Left cardiac atrium (tissue), 4 donors: ENCODE data around the gene SH3RF3. TPM values are rescaled to one million over a fixed set of nuclear protein-coding genes. Genes with fewer than 3 reads are reported as not detected.

Experiments used
- ATAC-seq, 2 donors: fragments of 200-7000 bp; cut with Tn5 transposase; one replicate each; pipeline ENCODE4 v1.9.1; 2020; ENCODE audit warnings: mild to moderate bottlenecking in 2 of 2, moderate library complexity in 2 of 2
- DNase-seq: peaks from one replicate; pipeline ENCODE4 v3.0.0-alpha.2; 2020
- intact Hi-C, 2 donors: fragments of 100-400 bp; cut with DNase I; formaldehyde crosslinking; loops; one replicate each; pipeline versions ENCODE4 v1.14.1 to v1.15.1; 2022 to 2023
- total RNA-seq, 2 donors: library from RNA; stranded (reverse); fragmentation: NEBNext Ultra II Directional; extraction: Animal tissue kit (Norgen Biotek cat#: 25700); gene quantifications; one replicate each; pipeline ENCODE4 v1.2.1, GENCODE V29; 2021
- donor health status: DM: no; HTN: yes; CAD: no.
- donor health status: DM: no; HTN: yes; CAD: no; lungs with severe emphysema.
- donor health status: DM: yes; HTN: yes; CAD: no.
- donor health status: Dilated cardiomyopathy.

Gene SH3RF3
- total RNA-seq, 2 donors from 2014 or later: 8.8 to 9.4 TPM

DNA sequence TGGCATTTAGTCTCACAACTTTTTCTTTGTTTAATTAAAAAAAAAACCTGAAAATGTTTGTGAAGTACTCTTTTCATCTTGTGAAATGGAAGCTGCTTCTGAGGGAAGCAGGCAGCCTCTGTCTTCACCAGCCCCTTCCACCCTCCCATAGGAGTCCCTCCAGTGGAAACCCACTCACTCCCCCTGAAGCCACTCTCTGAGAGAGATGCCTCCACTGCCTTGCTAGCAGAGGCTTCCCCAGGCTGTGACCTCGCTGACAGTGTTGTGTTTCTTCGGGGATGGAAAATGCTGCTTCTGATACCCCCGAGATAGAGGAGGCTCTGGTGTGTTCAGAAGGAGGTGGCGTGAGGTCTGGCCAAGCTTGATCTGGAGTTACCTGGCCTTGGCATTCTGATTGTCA, 59.9 kb downstream of the SH3RF3 start:
- DNase-seq: no peak
- no peak for ATAC-seq
- intact Hi-C loops: no loop called here

DNA sequence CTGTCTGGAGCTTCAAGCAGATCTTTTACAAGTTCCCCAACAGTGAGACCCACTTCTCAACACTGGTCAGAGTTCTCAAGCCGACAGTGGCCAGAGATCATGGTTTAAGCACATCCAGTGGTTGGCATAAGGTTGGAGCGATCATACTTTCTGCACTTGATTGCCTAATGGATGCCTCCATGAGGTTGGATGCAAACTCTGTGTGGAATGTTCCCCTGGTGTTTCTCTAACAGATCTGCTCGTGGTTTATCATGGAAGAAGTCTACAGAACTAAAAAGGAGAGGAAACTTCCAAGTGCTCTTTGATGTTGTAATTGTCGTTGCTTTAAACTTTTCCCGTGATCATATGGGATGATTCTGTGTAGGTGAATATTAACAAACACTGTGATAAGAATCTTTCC, 60.7 kb downstream of the SH3RF3 start:
- intact Hi-C loops: no loop called here
- ATAC-seq: no peak
- DNase-seq: no peak

DNA sequence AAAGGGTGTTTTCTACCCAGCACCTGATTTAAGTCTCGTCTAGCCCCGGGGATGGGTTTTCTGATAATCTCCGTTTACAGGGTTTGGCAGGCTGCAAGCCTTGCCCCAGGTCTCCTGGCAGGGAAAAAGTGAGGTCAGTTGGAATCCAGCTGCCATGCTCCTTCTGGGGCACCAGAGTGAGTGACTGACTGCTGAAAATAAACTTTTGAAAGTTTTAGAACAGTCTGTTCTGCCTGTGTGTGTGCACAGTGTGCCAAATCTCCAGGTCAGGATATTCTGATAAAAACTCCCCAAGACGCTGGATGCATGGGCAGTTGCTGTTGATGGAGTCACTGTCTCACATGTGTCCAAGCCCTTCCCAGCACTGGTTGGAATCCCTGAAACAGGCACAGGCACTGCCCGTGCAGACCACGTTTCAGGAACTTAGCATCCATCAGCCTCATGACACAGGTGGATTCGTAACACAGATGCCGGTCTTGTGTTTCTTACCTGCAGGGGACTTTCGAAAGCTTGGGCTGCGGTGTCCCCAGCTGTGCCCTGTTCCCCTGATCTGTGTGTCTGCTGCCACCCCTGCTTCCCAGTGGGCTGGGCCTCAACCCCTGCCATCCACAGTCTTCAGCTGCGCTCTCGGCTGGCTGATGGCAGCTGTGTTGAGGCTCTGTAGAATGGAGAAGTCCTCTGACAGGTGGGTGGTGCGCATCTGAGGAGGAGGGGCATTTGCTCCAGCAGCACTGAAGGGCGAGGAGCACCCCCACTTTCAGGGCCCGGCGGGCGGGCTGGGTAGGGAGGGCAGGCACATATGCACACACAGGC, 65.0 kb downstream of the SH3RF3 start:
- ATAC-seq: no peak
- DNase-seq: no peak
- intact Hi-C loops: no loop called here

DNA sequence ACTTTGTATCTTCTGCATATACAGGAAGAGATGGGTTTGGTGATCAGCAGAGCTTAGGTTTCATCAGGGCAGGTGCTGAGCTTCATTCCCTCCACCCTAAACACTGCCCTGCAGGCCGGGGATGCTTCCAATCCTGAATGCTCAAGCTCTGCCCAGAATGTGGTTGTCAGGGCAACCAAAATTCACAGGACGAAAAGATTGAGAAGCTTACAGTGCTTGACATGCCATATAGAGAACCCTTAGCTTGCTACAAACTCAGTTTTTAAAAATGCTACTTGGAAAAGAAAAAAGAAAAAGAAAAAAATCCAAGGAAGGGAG, 65.6 kb downstream of the SH3RF3 start:
- DNase-seq: no peak
- no peak for ATAC-seq
- intact Hi-C loops: no loop called here

DNA sequence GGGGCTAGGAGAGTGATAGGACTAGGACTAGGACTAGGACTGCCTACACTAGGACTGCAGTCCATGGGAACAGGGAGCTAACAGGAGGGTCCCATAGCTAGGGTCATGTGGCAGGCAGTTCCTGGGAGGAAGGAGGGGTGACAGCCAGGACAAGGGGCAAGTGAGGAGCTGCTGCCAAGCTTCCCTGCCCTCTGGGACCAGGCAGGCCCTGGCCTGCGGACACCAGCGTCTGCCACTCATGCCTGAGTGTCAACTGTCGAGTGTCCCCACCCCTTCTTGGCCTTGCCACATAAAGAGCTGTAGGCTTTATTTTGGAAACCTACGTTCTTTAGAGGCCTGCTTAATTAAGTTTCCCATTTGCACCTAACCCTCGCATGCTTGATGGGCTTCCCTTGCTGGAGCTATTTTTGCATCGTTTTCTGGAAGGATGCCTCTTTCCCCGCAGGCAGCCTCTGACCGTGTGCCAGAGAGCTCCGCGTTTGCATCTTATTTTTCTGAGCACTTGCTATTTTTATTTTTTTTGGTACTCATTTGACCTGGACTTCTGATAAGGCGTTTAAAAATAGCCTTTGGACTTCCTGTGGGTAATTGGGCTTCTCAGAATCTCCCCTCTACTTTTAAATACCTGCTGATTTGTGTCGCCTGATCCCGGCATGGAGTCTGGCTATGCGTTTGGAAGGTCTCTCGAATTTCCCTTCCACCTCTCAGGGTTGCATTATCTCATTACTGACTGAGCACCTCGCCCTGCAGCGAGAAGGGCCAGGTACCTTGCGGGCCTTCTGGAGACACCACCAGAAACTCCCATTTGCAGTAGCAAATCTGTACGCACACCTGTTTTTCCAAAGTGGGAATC, 66.4 kb downstream of the SH3RF3 start:
- intact Hi-C loops: no loop called here
- peak; percentile 47 to 68 for ATAC-seq
- DNase-seq: no peak

DNA sequence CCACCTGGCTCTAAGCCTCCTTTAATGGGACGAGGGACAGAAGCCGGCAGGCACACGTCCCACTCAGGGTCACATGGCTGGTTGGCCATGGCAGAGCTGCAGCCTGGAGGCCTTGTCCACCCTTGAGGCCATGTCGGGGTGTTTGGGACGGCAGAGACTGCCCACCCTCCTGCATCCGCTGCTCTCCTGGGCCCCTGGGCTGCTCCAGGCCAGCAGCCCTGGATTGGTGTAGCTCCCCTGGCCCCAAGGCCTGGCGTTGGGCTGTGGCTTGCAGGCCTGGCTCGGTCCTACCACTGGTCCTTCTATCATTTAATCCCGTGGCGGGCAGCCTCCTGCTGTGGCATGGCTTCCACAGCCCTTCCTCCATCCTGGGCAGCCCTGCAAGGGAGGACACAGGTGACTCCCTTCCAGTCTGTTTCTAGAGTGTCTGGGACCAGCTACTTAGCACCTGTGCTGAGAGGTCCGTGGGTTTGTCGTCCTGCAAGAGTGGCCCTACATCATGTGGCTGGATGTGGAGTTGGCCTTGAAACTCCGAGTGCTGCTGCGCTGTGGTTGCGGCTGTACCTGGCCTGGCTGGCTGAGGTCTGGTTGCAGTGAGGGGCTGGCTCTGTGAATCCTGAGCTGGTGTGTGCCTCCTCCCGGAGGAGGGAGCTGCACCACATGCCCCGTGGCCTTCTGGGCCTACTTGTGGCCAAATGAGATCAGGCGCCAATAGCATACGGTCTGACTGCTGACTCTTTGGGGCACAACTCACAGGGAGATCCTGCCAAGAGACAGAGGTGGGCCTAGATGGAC, 67.3 kb downstream of the SH3RF3 start:
- no peak for DNase-seq
- peak; percentile 28 to 39 for ATAC-seq
- intact Hi-C loops: no loop called here

DNA sequence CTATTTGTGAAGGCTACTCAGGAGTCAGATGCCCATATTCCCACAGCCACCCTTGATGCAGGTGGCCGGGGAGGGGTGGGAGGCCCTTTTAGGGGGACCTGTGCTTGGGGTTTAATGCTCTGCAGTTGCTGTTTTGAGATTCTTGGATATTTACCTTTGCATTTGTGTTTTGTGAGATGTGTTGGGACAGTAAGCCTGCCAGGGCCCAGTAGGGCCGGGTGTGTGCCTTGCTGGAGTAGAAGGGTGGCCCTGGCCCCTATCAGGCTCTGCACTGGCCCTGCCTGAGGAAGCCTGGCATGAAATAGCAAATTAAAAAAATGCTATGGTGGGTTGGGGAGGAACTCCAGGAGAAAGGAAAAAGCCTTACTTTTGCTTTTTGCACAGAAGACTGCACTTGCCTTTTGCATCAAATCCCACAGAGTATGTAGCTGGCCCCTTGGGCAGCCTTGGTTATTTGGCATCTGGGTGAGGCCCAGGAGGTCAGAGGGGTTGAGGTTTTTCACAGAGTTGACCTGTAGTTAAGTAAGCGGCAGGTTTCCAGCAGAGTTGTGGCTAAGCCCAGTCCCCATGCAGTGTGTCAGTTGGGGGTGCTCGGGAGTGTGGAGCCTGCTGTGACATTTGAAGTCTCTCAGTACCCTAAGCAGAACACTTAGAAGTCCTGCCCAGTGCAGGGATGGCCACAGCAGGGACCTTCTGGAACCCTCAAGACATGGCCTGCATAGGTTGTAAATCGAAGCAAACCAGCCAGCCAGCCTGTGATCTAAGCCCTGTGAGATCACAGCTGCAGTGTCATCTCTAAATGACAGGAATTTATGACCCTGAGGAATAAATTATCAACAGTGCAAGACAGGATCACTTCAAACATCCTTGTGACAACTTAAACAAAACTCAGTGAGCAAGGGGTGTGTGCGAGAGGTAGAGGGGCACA, 68.8 kb downstream of the SH3RF3 start:
- DNase-seq (no peak), ATAC-seq (no peak)
- intact Hi-C loops: no loop called here

DNA sequence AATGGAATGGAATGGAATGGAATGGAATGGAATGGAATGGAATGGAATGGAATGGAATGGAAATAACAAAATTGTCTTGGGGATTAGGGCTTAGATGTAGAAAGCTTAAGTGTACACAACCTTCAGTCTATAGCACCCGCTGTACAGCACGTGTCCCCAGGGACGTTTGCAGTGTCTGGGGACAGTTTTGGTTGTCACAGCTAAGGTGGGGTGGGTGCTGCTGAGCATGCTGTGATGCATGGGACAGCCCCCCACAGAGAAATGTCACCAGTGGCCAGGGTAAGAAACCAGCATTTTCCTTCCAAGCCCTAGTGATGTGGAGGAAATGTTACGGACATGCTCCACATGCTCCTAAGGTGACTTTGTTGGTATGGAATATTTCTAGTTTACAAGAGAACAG, 70.8 kb downstream of the SH3RF3 start:
- intact Hi-C loops: loop anchor here in 1 of 2 donors (5.0 kb wide), 1 partner anchor 72 kb away; the partner anchor contains the start of gene SH3RF3
- DNase-seq: no peak
- ATAC-seq: no peak

DNA sequence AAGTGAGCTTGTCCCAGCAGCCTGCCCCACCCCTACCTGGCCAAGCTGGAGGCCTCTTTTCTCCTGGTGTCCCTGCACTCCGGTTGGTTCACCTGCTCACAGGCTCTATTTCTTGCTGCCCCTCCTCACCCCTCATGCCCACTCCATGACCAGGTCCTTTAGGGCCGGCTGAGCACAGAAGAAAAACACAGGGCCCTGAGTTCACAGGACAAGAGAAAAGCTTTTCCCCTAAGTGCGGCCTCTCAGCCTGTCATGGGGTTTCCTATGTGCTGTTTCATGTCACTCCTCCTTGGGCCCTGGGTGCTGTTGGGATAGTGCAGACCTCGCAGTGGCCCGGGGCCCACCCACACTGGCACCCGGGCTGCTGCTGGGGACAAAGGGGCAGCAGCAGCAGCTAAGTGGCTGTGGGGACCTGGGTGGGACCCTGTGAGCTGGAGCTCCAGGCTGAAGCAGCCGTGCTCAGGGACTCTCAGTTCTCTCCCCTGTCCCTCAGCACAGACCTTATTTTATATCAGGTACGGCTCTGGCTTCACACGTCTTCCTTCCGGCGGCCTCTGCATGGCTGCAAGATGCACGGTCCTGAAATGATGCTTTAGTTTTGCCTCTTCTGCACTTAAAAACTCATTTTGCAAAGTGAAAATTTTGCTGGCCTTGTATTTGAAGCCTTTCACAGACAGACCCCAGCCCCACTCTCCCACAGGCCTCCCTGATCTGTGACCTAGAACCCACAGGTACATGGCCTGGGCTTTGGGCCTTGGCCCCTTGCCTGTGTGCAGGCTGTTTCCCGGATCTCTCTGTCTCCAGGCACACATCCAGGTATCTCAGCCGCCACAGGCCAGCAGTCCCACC, 71.8 kb downstream of the SH3RF3 start:
- DNase-seq: no peak
- peak; percentile 13 to 23 for ATAC-seq
- intact Hi-C loops: loop anchor here in 1 of 2 donors (5.0 kb wide), 1 partner anchor 74 kb away; the partner anchor contains the start of gene SH3RF3

DNA sequence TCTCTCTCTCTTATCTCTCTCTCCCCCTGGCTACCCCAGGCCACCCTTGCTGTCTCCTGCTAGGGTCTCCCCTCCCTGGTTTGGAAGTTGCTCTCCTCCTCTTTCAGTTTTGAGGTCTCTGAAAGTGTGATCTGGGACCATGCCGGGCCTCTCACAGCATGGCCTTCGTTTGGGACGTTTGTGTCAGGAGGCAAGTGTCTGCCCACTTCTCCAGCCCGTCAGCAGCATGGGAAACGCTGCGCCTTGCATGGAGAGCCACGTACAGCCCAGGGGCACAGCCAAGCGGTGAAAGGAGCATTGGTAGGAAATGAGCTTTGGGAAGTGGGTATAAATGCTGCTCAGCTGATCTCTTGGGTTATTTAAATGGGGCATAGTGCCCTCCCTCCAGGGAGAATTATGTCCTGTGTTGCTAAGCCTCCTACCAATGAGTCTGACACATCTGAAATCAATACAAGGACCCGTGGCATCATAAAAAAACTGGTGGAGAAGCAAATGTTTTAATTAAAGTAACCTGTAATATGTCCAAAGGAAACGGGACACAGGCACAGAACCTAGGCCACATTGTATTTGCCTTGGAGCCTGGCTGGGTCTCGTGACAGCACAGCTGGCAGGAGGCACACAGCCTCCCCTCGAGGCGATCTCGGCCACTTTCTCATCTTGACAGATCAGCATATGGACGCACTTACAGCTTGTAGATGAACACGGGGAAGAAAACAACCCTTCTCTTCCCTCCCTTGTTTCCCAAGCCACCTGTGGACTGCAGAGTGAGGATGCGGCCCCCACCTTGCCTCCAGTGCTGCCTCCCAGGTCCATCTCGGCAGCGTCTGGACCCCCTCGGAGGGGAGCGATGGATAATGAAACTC, 72.7 kb downstream of the SH3RF3 start:
- intact Hi-C loops: loop anchor here in 1 of 2 donors (5.0 kb wide), 1 partner anchor 74 kb away; the partner anchor contains the start of gene SH3RF3
- ATAC-seq (peak; percentile 37 to 60), DNase-seq (no peak)

DNA sequence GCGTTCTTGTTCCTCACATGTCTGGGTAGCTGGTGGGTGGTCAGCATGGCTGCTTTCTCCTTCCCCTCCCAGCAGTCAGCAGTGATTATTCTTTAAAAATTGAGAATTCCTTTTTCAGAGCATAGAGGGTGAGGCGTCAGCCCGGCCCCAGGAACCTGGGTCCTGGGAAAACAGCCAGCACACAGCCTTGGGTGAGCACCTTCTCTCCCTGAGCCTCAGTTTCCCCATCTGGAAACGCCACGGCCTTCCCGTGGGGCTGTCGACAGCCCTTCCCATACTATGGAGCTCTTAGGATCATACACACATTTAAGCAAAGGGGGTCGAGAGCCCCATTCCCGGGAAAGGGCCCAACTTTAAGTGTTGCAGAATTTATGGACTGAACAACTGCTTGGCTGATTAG, 73.5 kb downstream of the SH3RF3 start:
- ATAC-seq: no peak
- no peak for DNase-seq
- intact Hi-C loops: loop anchor here in 1 of 2 donors (5.0 kb wide), 1 partner anchor 75 kb away; the partner anchor contains the start of gene SH3RF3

DNA sequence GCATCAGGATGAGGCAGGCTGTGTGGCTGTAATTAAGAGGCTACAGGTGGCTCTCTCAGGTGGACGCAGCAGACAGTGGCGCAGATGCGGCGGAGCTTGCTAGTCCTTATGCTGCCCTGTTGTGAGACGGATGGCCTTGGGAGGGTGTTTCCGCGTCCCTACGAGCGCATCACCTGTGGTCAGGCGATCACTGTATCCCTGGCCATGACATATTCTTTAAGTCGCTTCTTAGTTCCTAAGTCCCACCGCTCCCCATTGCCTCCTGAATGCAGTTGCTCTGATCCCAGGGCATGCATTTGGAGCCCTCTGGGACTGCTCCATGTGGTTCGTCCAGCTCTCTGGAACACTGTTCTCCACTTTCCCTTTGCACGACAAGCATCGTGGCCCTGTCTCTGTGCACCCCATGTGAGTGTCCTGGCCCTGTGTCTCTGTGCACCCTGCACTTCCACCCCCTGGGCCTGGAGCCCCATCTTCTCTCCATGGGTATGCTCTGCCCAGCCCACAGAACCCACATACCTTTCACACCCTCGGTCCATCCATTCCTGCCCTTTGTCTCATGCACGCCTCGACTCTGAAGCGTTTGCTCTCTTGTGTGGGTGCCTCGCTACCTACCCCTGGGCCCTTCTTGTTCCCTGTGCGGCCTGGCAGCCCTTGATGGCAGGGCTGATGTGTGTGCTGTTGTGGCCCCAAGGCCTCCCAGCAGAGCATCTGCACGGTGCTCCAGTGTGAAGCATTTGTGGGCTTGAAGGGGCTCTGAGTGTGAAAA, 74.4 kb downstream of the SH3RF3 start:
- intact Hi-C loops: loop anchor here in 1 of 2 donors (5.0 kb wide), 1 partner anchor 76 kb away; the partner anchor contains the start of gene SH3RF3
- DNase-seq: no peak
- no peak for ATAC-seq

DNA sequence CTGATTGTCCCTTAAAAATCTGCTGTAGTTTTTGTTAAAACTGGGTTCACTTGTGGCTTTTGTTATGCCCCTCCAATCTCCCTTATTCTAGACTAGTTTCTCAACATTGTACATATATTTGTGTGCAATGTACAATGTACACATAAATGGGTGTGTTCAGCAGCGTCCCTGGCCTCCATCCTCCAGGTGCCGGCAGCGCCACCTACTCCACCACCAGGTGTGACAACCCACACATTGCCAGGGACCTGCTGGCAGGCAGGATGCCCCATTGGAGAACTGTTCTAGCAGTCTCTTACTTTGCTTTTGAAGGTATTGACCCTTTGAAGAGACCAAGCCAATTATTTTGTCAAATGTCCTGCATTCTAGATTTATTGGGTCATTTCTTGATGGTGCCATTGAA, 75.4 kb downstream of the SH3RF3 start:
- no peak for ATAC-seq
- no peak for DNase-seq
- intact Hi-C loops: loop anchor here in 1 of 2 donors (5.0 kb wide), 1 partner anchor 77 kb away; the partner anchor contains the start of gene SH3RF3

DNA sequence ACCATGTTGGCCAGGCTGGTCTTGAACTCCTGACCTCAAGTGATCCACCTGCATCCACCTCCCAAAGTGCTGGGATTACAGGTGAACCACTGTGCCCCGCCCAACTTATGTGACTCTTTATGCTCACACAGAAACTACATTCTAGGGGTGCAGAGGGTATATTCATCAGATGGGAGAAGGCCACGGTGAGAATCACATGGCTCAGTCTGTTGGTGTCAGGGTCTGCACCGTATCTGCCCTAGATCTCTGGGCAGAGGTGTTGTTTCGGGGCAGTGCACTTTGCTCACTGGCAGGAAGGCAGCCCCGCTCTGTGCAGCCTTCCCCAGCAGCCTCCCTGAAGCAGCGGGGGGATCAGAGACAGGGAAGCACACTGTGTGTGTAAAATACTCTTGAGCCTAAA, 76.4 kb downstream of the SH3RF3 start:
- ATAC-seq (no peak), DNase-seq (no peak)
- intact Hi-C loops: no loop called here

DNA sequence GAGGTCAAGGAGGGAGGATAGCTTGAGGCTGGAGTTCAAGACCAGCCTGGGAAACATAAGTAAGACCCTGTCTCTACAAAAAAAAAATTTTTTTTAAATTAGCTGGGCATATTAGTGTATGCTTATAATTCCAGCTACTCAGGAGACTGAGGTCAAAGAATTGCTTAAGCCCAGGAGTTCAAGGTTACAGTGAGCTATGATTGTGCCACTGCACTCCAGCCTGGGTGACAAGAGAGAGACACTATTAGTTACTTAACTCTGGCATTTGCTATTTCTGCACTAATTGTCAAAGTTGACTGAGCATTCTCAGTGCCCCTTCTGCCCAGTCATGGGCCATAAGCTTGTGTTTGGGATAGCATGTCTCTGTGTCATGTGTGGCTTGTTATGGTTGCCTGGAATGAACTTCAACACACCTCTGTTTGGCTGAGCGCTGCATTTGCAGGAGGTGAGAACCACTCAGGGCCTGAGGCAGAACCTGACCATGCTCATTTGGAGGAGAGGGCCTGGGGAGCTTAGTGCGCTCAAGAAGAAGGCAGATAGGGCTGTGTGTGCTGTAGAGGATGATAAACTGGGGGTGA, 77.7 kb downstream of the SH3RF3 start:
- intact Hi-C loops: no loop called here
- ATAC-seq: no peak
- no peak for DNase-seq
